HCT116 (cell line): ENCODE results near the gene ITPR1. TPM values are rescaled to one million over a fixed set of nuclear protein-coding genes. Genes with fewer than 3 reads are reported as not detected.

Experiments
- ATAC-seq: fragments of 200-7000 bp; cut with Tn5 transposase; 2 replicates; pipeline ENCODE4 v1.9.1; 2020; ENCODE audit warnings: mild to moderate bottlenecking, moderate library complexity
- BruUV-seq: library from RNA; stranded (reverse); fragments of 400-500 nt; replicated peaks from 2 replicates; lab custom pipeline; 2021; lab: Mats Ljungman, UMichigan
- CTCF ChIA-PET: fragments of 300-600 bp; sonication (Branson Sonifier 250); formaldehyde crosslinking; loops from one replicate; lab custom pipeline; 2021; ENCODE audit warnings: antibody characterized with exemption; lab: Charles Lee
- POLR2A ChIA-PET: fragments of 300-600, 350-600 bp; sonication (Branson Sonifier 250); formaldehyde crosslinking; loops from one replicate; lab custom pipeline; 2021; ENCODE audit warnings: antibody characterized with exemption; lab: Charles Lee
- RAD21 ChIA-PET, 2 experiments: fragments of 300-600 bp; sonication (Branson Sonifier 250); formaldehyde crosslinking; loops; one replicate each; lab custom pipeline; 2023; ENCODE audit warnings: low total read pairs in 2 of 2; ENCODE audit not compliant: uncharacterized antibody in 2 of 2, unreplicated experiment in 2 of 2, low non-redundant PET in 1 of 2; lab: Charles Lee
- DNase-seq: peaks from one replicate; pipeline ENCODE4 v3.0.0-alpha.2; 2010; ENCODE audit warnings: low read depth, low spot score
- H2AFZ ChIP-seq: fragments of 200-600 bp; shearing (Covaris generic), sonication (generic); 2 replicates; pipeline ENCODE4 v1.6.1; 2017; ENCODE audit warnings: low read depth, mixed run types, mixed read lengths, antibody characterized with exemption, low read length; ENCODE audit not compliant: poor library complexity, severe bottlenecking
- H3K27ac ChIP-seq: 2 replicates; pipeline ENCODE4 v1.5.1; 2012; ENCODE audit warnings: low read depth, low read length
- H3K27me3 ChIP-seq: fragments of 200-600 bp; sonication (generic); 2 replicates; pipeline ENCODE4 v1.6.1; 2016; ENCODE audit warnings: mixed run types, low read length, mixed read lengths; ENCODE audit not compliant: insufficient read depth
- H3K36me3 ChIP-seq, 2 experiments: fragments of 200-500 bp in 1 of 2; fragments of 200-600 bp in 1 of 2; sonication (Bioruptor generic) in 1 of 2; sonication (generic) in 1 of 2; 2 replicates each; pipeline versions ENCODE4 v1.5.1 to v1.6.1; 2014 to 2016; ENCODE audit warnings: low read length in 2 of 2, inconsistent platforms in 1 of 2, mixed read lengths in 1 of 2, mixed run types in 1 of 2; ENCODE audit not compliant: insufficient read depth in 2 of 2, control insufficient read depth in 1 of 2
- H3K4me1 ChIP-seq, 2 experiments: fragments of 200-600 bp in 1 of 2; sonication (generic) in 1 of 2; 2 replicates each; pipeline versions ENCODE4 v1.5.1 to v1.6.1; 2012 to 2017; ENCODE audit warnings: low read length in 2 of 2, inconsistent platforms in 1 of 2, mild to moderate bottlenecking in 1 of 2, mixed read lengths in 1 of 2, mixed run types in 1 of 2, moderate library complexity in 1 of 2; ENCODE audit not compliant: insufficient read depth in 2 of 2, control insufficient read depth in 1 of 2
- H3K4me2 ChIP-seq: fragments of 200-600 bp; sonication (generic); 2 replicates; pipeline ENCODE4 v1.6.1; 2017; ENCODE audit warnings: mixed run types, low read length, mixed read lengths
- H3K4me3 ChIP-seq, 2 experiments: fragments of 200-600 bp in 1 of 2; sonication (generic) in 1 of 2; replicated peaks in 1 of 2; 2 replicates each; pipeline ENCODE4 v1.5.1; 2011 to 2016; ENCODE audit warnings: low read length in 2 of 2, control low read depth in 1 of 2, low read depth in 1 of 2, mild to moderate bottlenecking in 1 of 2, mixed read lengths in 1 of 2, mixed run types in 1 of 2
- H3K79me2 ChIP-seq: fragments of 200-600 bp; sonication (generic); 2 replicates; pipeline ENCODE4 v1.6.1; 2017; ENCODE audit warnings: mild to moderate bottlenecking, mixed run types, low read length, moderate library complexity, mixed read lengths; ENCODE audit not compliant: insufficient read depth
- H3K9ac ChIP-seq: fragments of 200-600 bp; sonication (generic); 2 replicates; pipeline ENCODE4 v1.6.1; 2016; ENCODE audit warnings: low read length, mixed read lengths
- H3K9me2 ChIP-seq: fragments of 200-600 bp; sonication (generic), shearing (Covaris generic); 2 replicates; pipeline ENCODE4 v1.6.1; 2017; ENCODE audit warnings: mixed run types, mild to moderate bottlenecking, moderate library complexity; ENCODE audit not compliant: insufficient read depth
- H3K9me3 ChIP-seq, 2 experiments: fragments of 200-500 bp in 1 of 2; fragments of 200-600 bp in 1 of 2; sonication (Bioruptor generic) in 1 of 2; sonication (generic) in 1 of 2; 2 replicates each; pipeline ENCODE4 v1.6.1; 2014 to 2017; ENCODE audit warnings: low read length in 2 of 2, mixed read lengths in 2 of 2, inconsistent platforms in 1 of 2, low read depth in 1 of 2, mild to moderate bottlenecking in 1 of 2, mixed run types in 1 of 2, moderate library complexity in 1 of 2; ENCODE audit not compliant: control insufficient read depth in 1 of 2, insufficient read depth in 1 of 2
- H4K20me1 ChIP-seq: fragments of 200-600 bp; sonication (generic), shearing (Covaris generic); 2 replicates; pipeline ENCODE4 v1.6.1; 2017; ENCODE audit warnings: mixed run types, mild to moderate bottlenecking, moderate library complexity; ENCODE audit not compliant: insufficient read depth
- ATF3 ChIP-seq: IDR thresholded peaks from 2 replicates; pipeline ENCODE4 v1.6.1; 2012
- EGR1 ChIP-seq: IDR thresholded peaks from 2 replicates; pipeline ENCODE4 v1.6.1; 2012; ENCODE audit warnings: low read depth
- EZH2 ChIP-seq: fragments of 200-600 bp; sonication (generic); IDR thresholded peaks from 2 replicates; pipeline ENCODE4 v1.6.1; 2017; ENCODE audit warnings: antibody characterized with exemption, mixed run types
- EZH2phosphoT487 ChIP-seq: fragments of 200-600 bp; IDR thresholded peaks from 2 replicates; pipeline ENCODE4 v1.6.1; 2018; ENCODE audit warnings: antibody characterized with exemption, borderline replicate concordance
- JUND ChIP-seq: IDR thresholded peaks from 2 replicates; pipeline ENCODE4 v1.6.1; 2012
- MAX ChIP-seq: IDR thresholded peaks from 2 replicates; pipeline ENCODE4 v1.6.1; 2012
- POLR2AphosphoS5 ChIP-seq: IDR thresholded peaks from 2 replicates; pipeline ENCODE4 v1.6.1; 2011; ENCODE audit warnings: mild to moderate bottlenecking, low read depth, low read length, moderate library complexity
- SIN3A ChIP-seq: IDR thresholded peaks from 2 replicates; pipeline ENCODE4 v1.6.1; 2012; ENCODE audit warnings: low read depth
- SP1 ChIP-seq: IDR thresholded peaks from 2 replicates; pipeline ENCODE4 v1.6.1; 2012; ENCODE audit warnings: low read depth
- SRF ChIP-seq: IDR thresholded peaks from 2 replicates; pipeline ENCODE4 v1.6.1; 2012; ENCODE audit warnings: low read depth
- YY1 ChIP-seq: IDR thresholded peaks from 2 replicates; pipeline ENCODE4 v1.6.1; 2011; ENCODE audit warnings: low read length, low read depth, moderate library complexity, mild to moderate bottlenecking; ENCODE audit not compliant: insufficient replicate concordance; ENCODE audit errors: extremely low read depth
- ZBTB33 ChIP-seq: IDR thresholded peaks from 2 replicates; pipeline ENCODE4 v1.6.1; 2011; ENCODE audit warnings: mild to moderate bottlenecking, low read length, moderate library complexity; ENCODE audit not compliant: insufficient replicate concordance; ENCODE audit errors: extremely low read depth
- ZNF274 ChIP-seq: fragments of 200-500 bp; sonication (Bioruptor generic); IDR thresholded peaks from 2 replicates; pipeline ENCODE4 v1.6.1; 2014; ENCODE audit warnings: mild to moderate bottlenecking, low read depth, low read length, inconsistent platforms
- intact Hi-C: fragments of 100-400 bp; cut with micrococcal nuclease; formaldehyde crosslinking; loops from 2 replicates; pipeline ENCODE4 v1.10.0; 2022
- total RNA-seq: library from RNA; stranded (reverse); gene quantifications from one replicate; pipeline ENCODE4 v1.2.1, GENCODE V29; 2021; ENCODE audit not compliant: unreplicated experiment

The ITPR1 gene
- total RNA-seq, 1 experiment from 2014 or later = 9.2 TPM

DNA sequence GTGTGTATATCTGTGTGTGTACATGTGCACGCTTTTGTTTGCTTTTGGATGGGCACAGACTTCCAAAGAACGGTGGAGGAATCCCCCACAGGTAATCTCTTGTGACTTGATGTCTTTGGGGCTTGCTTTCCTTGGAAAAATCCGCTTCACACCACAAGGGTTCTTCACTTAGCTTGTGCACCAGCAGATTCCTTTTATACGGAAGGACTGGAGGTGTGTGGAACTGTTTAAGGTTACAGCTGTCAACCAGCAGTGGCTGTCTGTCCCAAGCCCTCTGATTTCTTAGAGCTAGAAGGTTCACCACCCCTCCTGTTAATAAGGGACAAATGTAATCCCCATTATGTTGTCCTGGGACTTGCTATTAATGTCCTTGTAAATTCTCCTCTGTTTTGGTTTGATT is 193.5 kb downstream of the ITPR1 start:
- CTCF ChIA-PET = interaction anchor here (1.1 kb wide), 1 partner anchor 25 kb away, joined by 4 read pairs; no protein-coding TSS in a partner anchor
- ATAC-seq = no peak
- RAD21 ChIA-PET = no interaction called here

DNA sequence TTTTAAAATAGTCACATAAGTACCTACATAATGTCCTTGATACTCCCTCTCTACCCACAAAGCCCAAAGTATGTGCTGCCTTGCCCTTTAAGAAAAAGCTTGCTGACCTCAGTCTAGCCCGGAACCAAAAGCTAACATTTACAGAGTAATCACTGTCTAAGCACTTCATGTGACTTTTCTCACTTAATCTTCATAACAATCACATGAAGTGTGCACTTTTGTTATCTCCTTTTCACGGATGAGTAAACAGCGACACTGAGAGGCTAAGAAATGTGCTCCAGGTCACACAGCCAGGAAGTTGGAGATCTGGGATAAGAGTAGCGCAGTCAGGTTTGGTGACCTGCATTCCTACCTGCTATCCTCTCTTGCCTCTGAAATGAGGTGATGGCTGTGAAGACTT is 194.0 kb downstream of the ITPR1 start:
- Histone ChIP-seq H3K27ac (no peak overlapping the region), H2AFZ (no peak overlapping the region), H4K20me1 (no peaks in the 10 kb centered on the region), H3K79me2 (no peaks in the 10 kb centered on the region), H3K36me3 (no peaks in the 10 kb centered on the region), H3K9ac (no peak overlapping the region), H3K27me3 (no peaks in the 10 kb centered on the region), H3K4me3 (no peak overlapping the region), H3K4me1 (no peaks in the 10 kb centered on the region), H3K9me2 (no peaks in the 10 kb centered on the region), H3K9me3 (no peaks in the 10 kb centered on the region; a peak in 1 of 4 replicates), H3K4me2 (no peak overlapping the region)
- no TSS peak for BruUV-seq
- ChIA-PET RAD21 (no interaction called here), CTCF (interaction anchor here (1.1 kb wide), 1 partner anchor 24 kb away, joined by 4 read pairs; no protein-coding TSS in a partner anchor), POLR2A (no interaction called here)
- intact Hi-C loops = no loop called here
- ATAC-seq = no peak
- DNase-seq = no peak
- TF ChIP-seq SIN3A = no peak
- no peak for TF ChIP-seq ATF3
- no peak for TF ChIP-seq POLR2AphosphoS5
- no peak for TF ChIP-seq ZNF274
- TF ChIP-seq ZBTB33 = no peak
- TF ChIP-seq EZH2 = no peak
- TF ChIP-seq JUND = no peak
- no peak for TF ChIP-seq SP1
- TF ChIP-seq SRF = no peak
- no peak for TF ChIP-seq EZH2phosphoT487
- no peak for TF ChIP-seq YY1

More for the DNA sequence above, 193.5 kb downstream of the ITPR1 start:
- Histone ChIP-seq H4K20me1 (no peaks in the 10 kb centered on the region), H3K79me2 (no peaks in the 10 kb centered on the region), H3K9me2 (no peaks in the 10 kb centered on the region), H3K4me3 (no peak overlapping the region)
- intact Hi-C loops = no loop called here
- TF ChIP-seq SRF (no peak), MAX (no peak), ATF3 (no peak), EGR1 (no peak), SP1 (no peak), ZNF274 (no peak)
- TF ChIP-seq, all 23 proteins: peak for 0
- POLR2A ChIA-PET = no interaction called here
- H2AFZ ChIP-seq = no peak overlapping the region
- H3K27ac ChIP-seq = no peak overlapping the region
- BruUV-seq = no TSS peak
- H3K27me3 ChIP-seq = no peaks in the 10 kb centered on the region
- no peaks in the 10 kb centered on the region for H3K4me1 ChIP-seq
- H3K9ac ChIP-seq = no peak overlapping the region
- no peak for DNase-seq
- H3K4me2 ChIP-seq = no peak overlapping the region
- no peaks in the 10 kb centered on the region for H3K36me3 ChIP-seq
- H3K9me3 ChIP-seq = no peaks in the 10 kb centered on the region; a peak in 1 of 4 replicates
